ENCODE data around the gene HOGA1. TPM values are rescaled to one million over a fixed set of nuclear protein-coding genes. Genes with fewer than 3 reads are reported as not detected.

HOGA1 gene
- total RNA-seq, 1 experiment from 2014 or later = not detected

GRCh38 chr10:97542169-97543024, 41.8 kb upstream of the HOGA1 start:
- H4K20me1 ChIP-seq (ENCODE audit: insufficient read depth, low read depth, low read length) = no peaks in the 10 kb centered on the region
- no peak overlapping the region for H3K4me2 ChIP-seq (ENCODE audit: low read depth, low read length, poor library complexity, severe bottlenecking)
- H3K9ac ChIP-seq (ENCODE audit: low read length) = no peak overlapping the region
- no peak overlapping the region for H2AFZ ChIP-seq (ENCODE audit: low read length)
- H3K9me3 ChIP-seq (ENCODE audit: low read length) = no peaks in the 10 kb centered on the region
- DNase-seq = no peak
- no peaks in the 10 kb centered on the region for H3K79me2 ChIP-seq (ENCODE audit: low read length)
- H3K9me2 ChIP-seq (replicated peaks; ENCODE audit: insufficient read depth, low read length) = no peaks in the 10 kb centered on the region
- no peaks in the 10 kb centered on the region for H3K36me3 ChIP-seq (ENCODE audit: insufficient read depth, low read length)
- H3K27me3 ChIP-seq (ENCODE audit: low read length) = no peaks in the 10 kb centered on the region
- no peak overlapping the region for H3K4me3 ChIP-seq (ENCODE audit: low read length)
- H3K27ac ChIP-seq (ENCODE audit: low read length) = no peak overlapping the region
- no peaks in the 10 kb centered on the region; the same call in 1 of the 2 replicates for H3K4me1 ChIP-seq (ENCODE audit: low read length)

GRCh38 chr10:97543025-97543546, 41.1 kb upstream of the HOGA1 start:
- no peaks in the 10 kb centered on the region for H3K36me3 ChIP-seq (ENCODE audit: insufficient read depth, low read length)
- no peaks in the 10 kb centered on the region for H3K9me2 ChIP-seq (replicated peaks; ENCODE audit: insufficient read depth, low read length)
- H3K4me1 ChIP-seq (ENCODE audit: low read length) = no peaks in the 10 kb centered on the region; the same call in 1 of the 2 replicates
- no peaks in the 10 kb centered on the region for H3K9me3 ChIP-seq (ENCODE audit: low read length)
- H3K79me2 ChIP-seq (ENCODE audit: low read length) = no peaks in the 10 kb centered on the region
- H3K27me3 ChIP-seq (ENCODE audit: low read length) = no peaks in the 10 kb centered on the region
- H4K20me1 ChIP-seq (ENCODE audit: insufficient read depth, low read depth, low read length) = no peaks in the 10 kb centered on the region
- H3K4me3 ChIP-seq (ENCODE audit: low read length) = no peak overlapping the region
- H3K9ac ChIP-seq (ENCODE audit: low read length) = no peak overlapping the region
- no peak for DNase-seq
- H3K27ac ChIP-seq (ENCODE audit: low read length) = no peak overlapping the region
- no peak overlapping the region for H2AFZ ChIP-seq (ENCODE audit: low read length)
- no peak overlapping the region for H3K4me2 ChIP-seq (ENCODE audit: low read depth, low read length, poor library complexity, severe bottlenecking)

GRCh38 chr10:97546456-97547270, 37.5 kb upstream of the HOGA1 start:
- no peak overlapping the region for H3K27ac ChIP-seq (ENCODE audit: low read length)
- no peaks in the 10 kb centered on the region for H4K20me1 ChIP-seq (ENCODE audit: insufficient read depth, low read depth, low read length)
- no peaks in the 10 kb centered on the region for H3K9me2 ChIP-seq (replicated peaks; ENCODE audit: insufficient read depth, low read length)
- no peak overlapping the region for H3K9ac ChIP-seq (ENCODE audit: low read length)
- no peak overlapping the region for H3K4me3 ChIP-seq (ENCODE audit: low read length)
- no peak overlapping the region for H3K4me2 ChIP-seq (ENCODE audit: low read depth, low read length, poor library complexity, severe bottlenecking)
- H3K9me3 ChIP-seq (ENCODE audit: low read length) = no peaks in the 10 kb centered on the region
- H3K27me3 ChIP-seq (ENCODE audit: low read length) = no peaks in the 10 kb centered on the region
- no peak overlapping the region for H2AFZ ChIP-seq (ENCODE audit: low read length)
- H3K4me1 ChIP-seq (ENCODE audit: low read length) = no peaks in the 10 kb centered on the region; the same call in 1 of the 2 replicates
- H3K36me3 ChIP-seq (ENCODE audit: insufficient read depth, low read length) = no peaks in the 10 kb centered on the region
- no peaks in the 10 kb centered on the region for H3K79me2 ChIP-seq (ENCODE audit: low read length)
- no peak for DNase-seq

GRCh38 chr10:97547271-97547600, 37.0 kb upstream of the HOGA1 start:
- H2AFZ ChIP-seq (ENCODE audit: low read length) = no peak overlapping the region
- H3K36me3 ChIP-seq (ENCODE audit: insufficient read depth, low read length) = no peaks in the 10 kb centered on the region
- H3K4me3 ChIP-seq (ENCODE audit: low read length) = no peak overlapping the region
- H3K9me2 ChIP-seq (replicated peaks; ENCODE audit: insufficient read depth, low read length) = no peaks in the 10 kb centered on the region
- no peak for DNase-seq
- H3K27me3 ChIP-seq (ENCODE audit: low read length) = no peaks in the 10 kb centered on the region
- H3K4me1 ChIP-seq (ENCODE audit: low read length) = no peaks in the 10 kb centered on the region; the same call in 1 of the 2 replicates
- H3K79me2 ChIP-seq (ENCODE audit: low read length) = no peaks in the 10 kb centered on the region
- H4K20me1 ChIP-seq (ENCODE audit: insufficient read depth, low read depth, low read length) = no peaks in the 10 kb centered on the region
- H3K27ac ChIP-seq (ENCODE audit: low read length) = no peak overlapping the region
- no peak overlapping the region for H3K9ac ChIP-seq (ENCODE audit: low read length)
- no peak overlapping the region for H3K4me2 ChIP-seq (ENCODE audit: low read depth, low read length, poor library complexity, severe bottlenecking)
- H3K9me3 ChIP-seq (ENCODE audit: low read length) = no peaks in the 10 kb centered on the region

- H3K27ac ChIP-seq (ENCODE audit: low read length) = no peak overlapping the region
- H3K4me2 ChIP-seq (ENCODE audit: low read depth, low read length, poor library complexity, severe bottlenecking) = no peak overlapping the region
- H3K36me3 ChIP-seq (ENCODE audit: insufficient read depth, low read length) = no peaks in the 10 kb centered on the region
- no peak overlapping the region for H3K9ac ChIP-seq (ENCODE audit: low read length)
- no peaks in the 10 kb centered on the region for H3K27me3 ChIP-seq (ENCODE audit: low read length)
- no peaks in the 10 kb centered on the region for H3K9me3 ChIP-seq (ENCODE audit: low read length)
- H2AFZ ChIP-seq (ENCODE audit: low read length) = no peak overlapping the region
- H4K20me1 ChIP-seq (ENCODE audit: insufficient read depth, low read depth, low read length) = no peaks in the 10 kb centered on the region
- H3K79me2 ChIP-seq (ENCODE audit: low read length) = no peaks in the 10 kb centered on the region
- DNase-seq = no peak
- no peak overlapping the region for H3K4me3 ChIP-seq (ENCODE audit: low read length)
- no peaks in the 10 kb centered on the region; the same call in 1 of the 2 replicates for H3K4me1 ChIP-seq (ENCODE audit: low read length)
- no peaks in the 10 kb centered on the region for H3K9me2 ChIP-seq (replicated peaks; ENCODE audit: insufficient read depth, low read length)
These were observed 36.2 kb upstream of the HOGA1 start for GRCh38 chr10:97547962-97548361.

GRCh38 chr10:97548828-97549455, 35.2 kb upstream of the HOGA1 start:
- no peaks in the 10 kb centered on the region for H3K27me3 ChIP-seq (ENCODE audit: low read length)
- H3K9me3 ChIP-seq (ENCODE audit: low read length) = no peaks in the 10 kb centered on the region
- no peak overlapping the region for H3K4me2 ChIP-seq (ENCODE audit: low read depth, low read length, poor library complexity, severe bottlenecking)
- no peak overlapping the region for H3K27ac ChIP-seq (ENCODE audit: low read length)
- H3K79me2 ChIP-seq (ENCODE audit: low read length) = no peaks in the 10 kb centered on the region
- no peak overlapping the region for H2AFZ ChIP-seq (ENCODE audit: low read length)
- no peaks in the 10 kb centered on the region for H3K9me2 ChIP-seq (replicated peaks; ENCODE audit: insufficient read depth, low read length)
- DNase-seq = no peak
- no peak overlapping the region for H3K4me3 ChIP-seq (ENCODE audit: low read length)
- no peaks in the 10 kb centered on the region for H3K36me3 ChIP-seq (ENCODE audit: insufficient read depth, low read length)
- no peaks in the 10 kb centered on the region for H3K4me1 ChIP-seq (ENCODE audit: low read length)
- H4K20me1 ChIP-seq (ENCODE audit: insufficient read depth, low read depth, low read length) = no peaks in the 10 kb centered on the region
- H3K9ac ChIP-seq (ENCODE audit: low read length) = no peak overlapping the region

GRCh38 chr10:97549587-97550322, 34.4 kb upstream of the HOGA1 start:
- Histone ChIP-seq H3K79me2 (ENCODE audit: low read length) (no peaks in the 10 kb centered on the region), H3K4me1 (ENCODE audit: low read length) (no peaks in the 10 kb centered on the region), H3K36me3 (ENCODE audit: insufficient read depth, low read length) (no peaks in the 10 kb centered on the region), H3K9ac (ENCODE audit: low read length) (no peak overlapping the region), H3K9me2 (replicated peaks; ENCODE audit: insufficient read depth, low read length) (no peaks in the 10 kb centered on the region), H3K27me3 (ENCODE audit: low read length) (no peaks in the 10 kb centered on the region), H2AFZ (ENCODE audit: low read length) (no peak overlapping the region), H3K4me3 (ENCODE audit: low read length) (no peak overlapping the region), H3K9me3 (ENCODE audit: low read length) (no peaks in the 10 kb centered on the region), H3K4me2 (ENCODE audit: low read depth, low read length, poor library complexity, severe bottlenecking) (no peak overlapping the region), H4K20me1 (ENCODE audit: insufficient read depth, low read depth, low read length) (no peaks in the 10 kb centered on the region), H3K27ac (ENCODE audit: low read length) (no peak overlapping the region)
- DNase-seq = no peak
